Measurements from ENCODE around the gene PCDH9. TPM values are rescaled to one million over a fixed set of nuclear protein-coding genes. Genes with fewer than 3 reads are reported as not detected.
A peak's percentile ranks its signal among the peaks of the same experiment; 100 is the strongest.

Gene PCDH9
- total and polyA plus RNA-seq, 11 donors = 3.0 to 39.6 (median 21.6) TPM

DNA sequence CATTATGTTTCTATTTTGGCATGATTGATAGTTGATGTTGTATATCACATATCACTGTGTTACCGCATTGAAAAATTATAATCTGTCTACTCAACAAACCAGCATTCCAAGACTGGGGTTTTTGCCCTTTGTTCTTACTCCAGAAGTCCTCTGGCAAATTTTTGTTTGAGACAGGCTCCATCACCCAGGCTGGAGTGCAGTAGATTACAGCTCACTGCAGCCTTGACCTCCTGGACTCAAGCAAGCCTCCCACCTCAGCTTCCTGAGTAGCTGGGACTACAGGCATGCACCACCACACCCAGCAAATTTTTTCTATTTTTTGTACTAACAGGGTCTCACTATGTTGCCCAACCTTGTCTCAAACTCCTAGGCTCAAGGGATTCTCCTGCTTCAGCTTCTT lies 741.0 kb downstream of the PCDH9 start:
- H3K36me3 ChIP-seq = no peaks in the 10 kb centered on the region
- H3K27ac ChIP-seq = no peak overlapping the region
- WGBS, 4 donors = 91 to 100% (median 94%) methylated on average over 1 of the region's 1 CpG
- no peak overlapping the region for H3K4me3 ChIP-seq
- DNase-seq (no peak), ATAC-seq (no peak)
- no peaks in the 10 kb centered on the region for H3K9me3 ChIP-seq
- TF ChIP-seq, protein P1, sequence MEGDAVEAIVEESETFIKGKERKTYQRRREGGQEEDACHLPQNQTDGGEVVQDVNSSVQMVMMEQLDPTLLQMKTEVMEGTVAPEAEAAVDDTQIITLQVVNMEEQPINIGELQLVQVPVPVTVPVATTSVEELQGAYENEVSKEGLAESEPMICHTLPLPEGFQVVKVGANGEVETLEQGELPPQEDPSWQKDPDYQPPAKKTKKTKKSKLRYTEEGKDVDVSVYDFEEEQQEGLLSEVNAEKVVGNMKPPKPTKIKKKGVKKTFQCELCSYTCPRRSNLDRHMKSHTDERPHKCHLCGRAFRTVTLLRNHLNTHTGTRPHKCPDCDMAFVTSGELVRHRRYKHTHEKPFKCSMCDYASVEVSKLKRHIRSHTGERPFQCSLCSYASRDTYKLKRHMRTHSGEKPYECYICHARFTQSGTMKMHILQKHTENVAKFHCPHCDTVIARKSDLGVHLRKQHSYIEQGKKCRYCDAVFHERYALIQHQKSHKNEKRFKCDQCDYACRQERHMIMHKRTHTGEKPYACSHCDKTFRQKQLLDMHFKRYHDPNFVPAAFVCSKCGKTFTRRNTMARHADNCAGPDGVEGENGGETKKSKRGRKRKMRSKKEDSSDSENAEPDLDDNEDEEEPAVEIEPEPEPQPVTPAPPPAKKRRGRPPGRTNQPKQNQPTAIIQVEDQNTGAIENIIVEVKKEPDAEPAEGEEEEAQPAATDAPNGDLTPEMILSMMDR (IDR thresholded peaks at IDR 0.05) = no peak
- no peak for TF ChIP-seq POLR2A (IDR thresholded peaks at IDR 0.05)
- intact Hi-C loops (cut with DNase I) = no loop called here
- H3K4me1 ChIP-seq = no peaks in the 10 kb centered on the region
- no peaks in the 10 kb centered on the region for H3K27me3 ChIP-seq

DNA sequence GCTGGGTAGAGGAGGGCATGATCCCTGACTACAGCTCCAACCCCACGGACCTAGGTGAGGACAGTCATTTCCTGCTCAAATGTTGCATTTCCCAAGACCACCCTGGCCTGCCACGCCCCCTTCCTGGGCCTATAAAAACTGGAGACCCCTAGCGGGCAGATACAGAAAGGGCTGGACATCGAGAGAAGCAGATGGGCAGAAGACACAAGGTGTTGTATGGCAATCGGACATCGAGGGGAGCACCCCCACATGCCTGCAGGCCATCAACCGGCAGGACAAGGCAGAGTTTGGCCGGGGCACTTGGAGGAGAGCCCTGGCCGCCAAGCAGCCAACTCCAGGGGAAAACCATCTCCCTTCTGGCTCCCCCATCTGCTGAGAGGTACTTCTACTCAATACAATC lies 746.4 kb downstream of the PCDH9 start:
- WGBS, 4 donors = 82 to 89% (median 88%) methylated on average over 9 of the region's 9 CpGs

DNA sequence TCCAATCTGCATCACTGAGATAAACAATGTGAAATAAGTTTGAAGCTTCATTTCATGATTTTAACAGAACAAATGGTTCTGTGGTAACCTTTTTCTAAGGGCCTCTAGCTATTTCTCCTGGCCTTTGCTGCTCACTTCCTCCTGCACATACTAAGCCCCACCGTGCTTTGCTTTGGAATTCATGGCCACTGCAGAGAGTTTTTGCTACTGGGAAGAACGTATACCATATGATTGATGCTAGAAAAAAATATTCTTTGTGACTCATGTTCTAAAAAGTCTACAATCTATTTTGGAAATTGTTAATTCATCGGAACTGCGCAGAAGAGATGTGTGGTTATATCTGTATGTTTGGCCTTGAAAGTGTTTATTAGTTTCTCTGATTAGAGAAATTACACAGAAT lies 747.3 kb downstream of the PCDH9 start:
- ATAC-seq (no peak), DNase-seq (no peak)
- TF ChIP-seq, protein P1 (IDR thresholded peaks at IDR 0.05) = no peak
- no peak for TF ChIP-seq POLR2A (IDR thresholded peaks at IDR 0.05)
- Histone ChIP-seq H3K4me1 (no peaks in the 10 kb centered on the region), H3K27me3 (no peaks in the 10 kb centered on the region), H3K9me3 (peaks cover 0 to 5% (median 0%) of the 10 kb centered on the region in 12 donors), H3K27ac (no peak overlapping the region), H3K4me3 (no peak overlapping the region), H3K36me3 (no peaks in the 10 kb centered on the region)
- WGBS, 4 donors = 68 to 84% (median 80%) methylated on average over 4 of the region's 4 CpGs
- intact Hi-C loops (cut with DNase I) = no loop called here

More for the DNA sequence above, 746.4 kb downstream of the PCDH9 start:
- ATAC-seq = no peak
- Histone ChIP-seq H3K4me3 (no peak overlapping the region), H3K4me1 (no peaks in the 10 kb centered on the region), H3K27me3 (no peaks in the 10 kb centered on the region), H3K27ac (no peak overlapping the region), H3K36me3 (no peaks in the 10 kb centered on the region), H3K9me3 (peaks cover 0 to 5% (median 0%) of the 10 kb centered on the region in 12 donors)
- peak in 1 of 5 donors; percentile 40 for DNase-seq
- intact Hi-C loops (cut with DNase I) = no loop called here
- TF ChIP-seq, protein P1 (IDR thresholded peaks at IDR 0.05) = no peak
- no peak for TF ChIP-seq POLR2A (IDR thresholded peaks at IDR 0.05)

DNA sequence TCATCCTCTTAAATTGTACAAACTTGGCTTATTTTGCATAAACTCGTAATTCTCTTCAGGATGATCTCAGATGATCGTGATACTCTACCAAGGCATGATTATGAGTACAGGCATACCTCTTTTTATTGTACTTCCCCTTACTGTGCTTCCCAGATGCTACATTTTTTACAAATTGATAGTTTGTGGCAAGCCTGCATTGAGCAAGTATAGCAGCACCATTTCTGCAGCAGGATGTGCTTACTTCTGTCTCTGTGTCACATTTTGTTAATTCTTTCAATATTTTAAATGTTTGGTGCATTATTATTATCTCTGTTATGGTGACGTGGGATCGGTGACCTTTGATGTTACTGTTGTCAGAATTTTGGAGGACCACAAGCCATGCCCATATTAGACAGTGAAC lies 752.3 kb downstream of the PCDH9 start:
- intact Hi-C loops (cut with DNase I) = no loop called here
- TF ChIP-seq, protein P1 (IDR thresholded peaks at IDR 0.05) = no peak
- no peak for TF ChIP-seq POLR2A (IDR thresholded peaks at IDR 0.05)
- Histone ChIP-seq H3K36me3 (no peaks in the 10 kb centered on the region), H3K4me1 (no peaks in the 10 kb centered on the region), H3K27ac (no peak overlapping the region), H3K4me3 (no peak overlapping the region), H3K9me3 (peaks cover 0 to 5% (median 0%) of the 10 kb centered on the region in 12 donors), H3K27me3 (no peaks in the 10 kb centered on the region)
- WGBS, 4 donors = 73 to 85% (median 78%) methylated on average over 4 of the region's 4 CpGs
- ATAC-seq = no peak
- DNase-seq = no peak

Data from heart left ventricle (tissue), 16 donors.